A549 (cell line): ENCODE measurements around the gene KCNQ1. TPM values are rescaled to one million over a fixed set of nuclear protein-coding genes. Genes with fewer than 3 reads are reported as not detected.

Experiments
- ATAC-seq, 2 experiments: fragments of 200-7000 bp in 1 of 2; fragments of >200 bp in 1 of 2; cut with Nextera tagmentation in 1 of 2; cut with Tn5 transposase in 1 of 2; 3 replicates each; pipeline versions ENCODE4 v1.8.0 to v1.9.1; 2018 to 2020; ENCODE audit warnings: mild to moderate bottlenecking in 1 of 2, moderate library complexity in 1 of 2
- CTCF ChIA-PET: fragments of 300-600 bp; sonication (Branson Sonifier 250); formaldehyde crosslinking; extraction: SDS; loops from one replicate; lab custom pipeline; 2021; ENCODE audit warnings: antibody characterized with exemption, inconsistent platforms; lab: Yijun Ruan, JAX
- POLR2A ChIA-PET: fragments of 350-600 bp; formaldehyde crosslinking; extraction: SDS; loops from one replicate; lab custom pipeline; 2021; ENCODE audit warnings: antibody characterized with exemption, inconsistent platforms; lab: Yijun Ruan, JAX
- DNase-seq, 2 experiments: peaks; one replicate each; pipeline versions ENCODE4 v3.0.0 to v3.0.0-alpha.2; 2011 to 2016; ENCODE audit warnings: low read depth in 1 of 2, low spot score in 1 of 2
- FAIRE-seq: peaks from 2 replicates; lab custom pipeline; 2011; peaks lifted over from hg19 to GRCh38; lab: Jason Lieb, UNC
- H3K27ac ChIP-seq, 2 experiments: fragments of >200 bp; sonication (Bioruptor Twin); formaldehyde crosslinking; 3 replicates each; pipeline ENCODE4 v1.5.1; 2016 to 2017
- H3K4me1 ChIP-seq: fragments of >200 bp; sonication (Bioruptor Twin); formaldehyde crosslinking; 3 replicates; pipeline ENCODE4 v1.6.1; 2016
- H3K4me2 ChIP-seq: fragments of >200 bp; sonication (Bioruptor Twin); formaldehyde crosslinking; 3 replicates; pipeline ENCODE4 v1.6.1; 2016
- H3K4me3 ChIP-seq: fragments of >200 bp; sonication (Bioruptor Twin); formaldehyde crosslinking; 3 replicates; pipeline ENCODE4 v1.5.1; 2016
- H3K9me3 ChIP-seq: fragments of >200 bp; sonication (Bioruptor Twin); formaldehyde crosslinking; 3 replicates; pipeline ENCODE4 v1.6.1; 2016
- CHD4 ChIP-seq: fragments of 200-600 bp; sonication (generic); IDR thresholded peaks from 2 replicates; pipeline ENCODE4 v1.6.1; 2016; ENCODE audit warnings: antibody characterized with exemption, mild to moderate bottlenecking, borderline replicate concordance
- E2F6 ChIP-seq: IDR thresholded peaks from 2 replicates; pipeline ENCODE4 v1.6.1; 2012; ENCODE audit warnings: low read depth, borderline replicate concordance
- EHMT2 ChIP-seq: fragments of 200-600 bp; sonication (generic); IDR thresholded peaks from 2 replicates; pipeline ENCODE4 v1.6.1; 2016; ENCODE audit warnings: antibody characterized with exemption, low read depth, mild to moderate bottlenecking, moderate library complexity
- ELK1 ChIP-seq: fragments of 150-350 bp; IDR thresholded peaks from 2 replicates; pipeline ENCODE4 v1.6.1; 2014; ENCODE audit warnings: low read depth, mild to moderate bottlenecking, low read length
- EP300 ChIP-seq, 2 experiments: fragments of >200 bp; sonication (Bioruptor Twin); formaldehyde crosslinking; IDR thresholded peaks; 2 replicates in 1 of 2; 3 replicates in 1 of 2; pipeline ENCODE4 v1.6.1; 2016 to 2017
- FOXS1 ChIP-seq: fragments of 250-450 bp; sonication (Bioruptor Pico); IDR thresholded peaks from 2 replicates; pipeline ENCODE4 v1.5.0; 2020; ENCODE audit warnings: mild to moderate bottlenecking, moderate library complexity
- HOXB13 ChIP-seq: fragments of 250-450 bp; sonication (Bioruptor Pico); IDR thresholded peaks from 2 replicates; pipeline ENCODE4 v1.5.0; 2020; ENCODE audit warnings: low read depth, mild to moderate bottlenecking, moderate library complexity
- JUN ChIP-seq, 2 experiments: fragments of >200 bp; sonication (Bioruptor Twin); formaldehyde crosslinking; IDR thresholded peaks; 2 replicates in 1 of 2; 3 replicates in 1 of 2; pipeline ENCODE4 v1.6.1; 2016 to 2017
- KDM1A ChIP-seq: fragments of 200-600 bp; sonication (generic); IDR thresholded peaks from 2 replicates; pipeline ENCODE4 v1.6.1; 2016; ENCODE audit warnings: low read depth, mild to moderate bottlenecking
- KDM5A ChIP-seq: fragments of 200-600 bp; sonication (generic); IDR thresholded peaks from 2 replicates; pipeline ENCODE4 v1.6.1; 2016; ENCODE audit warnings: antibody characterized with exemption, mild to moderate bottlenecking
- PBX3 ChIP-seq: IDR thresholded peaks from 2 replicates; pipeline ENCODE4 v1.6.1; 2012
- POLR2AphosphoS2 ChIP-seq: conservative IDR thresholded peaks from 2 replicates; pipeline ENCODE4 v1.6.1; 2012; ENCODE audit warnings: low read length, improper control_type of control experiment, inconsistent platforms
- RAD21 ChIP-seq, 2 experiments: fragments of >200 bp in 1 of 2; sonication (Bioruptor Twin) in 1 of 2; formaldehyde crosslinking in 1 of 2; IDR thresholded peaks in 1 of 2; conservative IDR thresholded peaks in 1 of 2; 2 replicates in 1 of 2; 3 replicates in 1 of 2; pipeline ENCODE4 v1.6.1; 2012 to 2018; ENCODE audit warnings: inconsistent platforms in 1 of 2
- RCOR1 ChIP-seq: fragments of 150-350 bp; IDR thresholded peaks from 2 replicates; pipeline ENCODE4 v1.6.1; 2014; ENCODE audit warnings: antibody characterized with exemption, low read length, low read depth
- RFX5 ChIP-seq: fragments of 450-650 bp; IDR thresholded peaks from 2 replicates; pipeline ENCODE4 v1.7.1; 2014; ENCODE audit warnings: antibody characterized with exemption, mild to moderate bottlenecking, moderate library complexity
- RNF2 ChIP-seq: fragments of 200-600 bp; sonication (generic); IDR thresholded peaks from 2 replicates; pipeline ENCODE4 v1.6.1; 2016; ENCODE audit warnings: low read depth, mild to moderate bottlenecking, antibody characterized with exemption, moderate library complexity, borderline replicate concordance
- SREBF2 ChIP-seq: fragments of 450-650 bp; IDR thresholded peaks from 2 replicates; pipeline ENCODE4 v1.6.1; 2014; ENCODE audit warnings: mild to moderate bottlenecking, moderate library complexity
- ZC3H11A ChIP-seq: fragments of 450-650 bp; IDR thresholded peaks from 2 replicates; pipeline ENCODE4 v1.6.1; 2014; ENCODE audit warnings: antibody characterized with exemption, mild to moderate bottlenecking
- ZFP36 ChIP-seq: fragments of 450-650 bp; IDR thresholded peaks from 2 replicates; pipeline ENCODE4 v1.6.1; 2014; ENCODE audit warnings: borderline replicate concordance; ENCODE audit not compliant: partially characterized antibody
- ZSCAN20 ChIP-seq: fragments of 250-450 bp; sonication (Bioruptor Pico); IDR thresholded peaks from 2 replicates; pipeline ENCODE4 v1.8.0; 2022; ENCODE audit warnings: mild to moderate bottlenecking, moderate library complexity
- WGBS: methylation state at CpG from one replicate; pipeline ENCODE4 v1.1.6; 2017; ENCODE audit errors: missing lambda C conversion rate; 5-methylcytosine and 5-hydroxymethylcytosine counted together
- polyA plus RNA-seq, 4 experiments: library from polyadenylated mRNA; depleted of rRNA in 3 of 4; stranded (reverse); fragments of >200 nt; fragmentation: RNase III in 1 of 4; extraction: RNeasy Plus Mini Kit Qiagen cat#74134 plus additional on column Dnase treatment in 1 of 4; gene quantifications; 2 replicates in 3 of 4; 3 replicates in 1 of 4; pipeline ENCODE4 v1.2.3, GENCODE V29; 2011 to 2017

KCNQ1 gene
- polyA plus RNA-seq, 2 of the 4 experiments (the other 2 are of a cell fraction) = 0.14 to 0.17 TPM

GRCh38 chr11:2569731-2570210 is 125.0 kb downstream of the KCNQ1 start:
- ChIA-PET POLR2A (no interaction called here), CTCF (interaction anchor here (0.7 to 4.7 kb wide), 3 partner anchors 15 to 307 kb away, joined by 3 to 32 read pairs (median 6); no protein-coding TSS in a partner anchor)
- H3K27ac ChIP-seq = no peak overlapping the region
- H3K9me3 ChIP-seq = no peaks in the 10 kb centered on the region
- H3K4me1 ChIP-seq = no peaks in the 10 kb centered on the region
- TF ChIP-seq KDM1A (no peak), RNF2 (no peak), EHMT2 (no peak), POLR2AphosphoS2 (no peak), ZSCAN20 (no peak), KDM5A (no peak), HOXB13 (CRISPR knock-in tag) (no peak), ZFP36 (no peak), ZC3H11A (no peak), SREBF2 (no peak)
- ATAC-seq = no peak
- FAIRE-seq = no peak
- H3K4me3 ChIP-seq = no peak overlapping the region
- WGBS = 78% methylated on average over 7 of the region's 10 CpGs
- H3K4me2 ChIP-seq = no peak overlapping the region
- no peak for DNase-seq

- Histone ChIP-seq H3K9me3 (no peaks in the 10 kb centered on the region), H3K27ac (no peak overlapping the region), H3K4me1 (no peaks in the 10 kb centered on the region), H3K4me2 (no peak overlapping the region), H3K4me3 (no peak overlapping the region)
- POLR2A ChIA-PET = no interaction called here
- TF ChIP-seq EHMT2 (no peak), E2F6 (no peak), RFX5 (no peak), ZSCAN20 (no peak), JUN (IDR thresholded peaks at IDR 0.05) (no peak), CHD4 (no peak), FOXS1 (no peak), EP300 (IDR thresholded peaks at IDR 0.05) (no peak), PBX3 (no peak)
- FAIRE-seq = no peak
- ATAC-seq = no peak
- DNase-seq = no peak
- WGBS = 93% methylated on average over 14 of the region's 26 CpGs
- CTCF ChIA-PET = interaction anchor here (0.7 to 4.7 kb wide), 2 partner anchors 38 to 307 kb away, joined by 3 to 32 read pairs; no protein-coding TSS in a partner anchor
Measured at GRCh38 chr11:2570211-2570811, 125.5 kb downstream of the KCNQ1 start.

GRCh38 chr11:2570841-2571597 is 126.2 kb downstream of the KCNQ1 start:
- ChIA-PET CTCF (interaction anchor here (0.7 to 4.7 kb wide), 3 partner anchors 15 to 317 kb away, joined by 3 to 32 read pairs (median 3); no protein-coding TSS in a partner anchor), POLR2A (no interaction called here)
- DNase-seq (no peak), ATAC-seq (no peak), FAIRE-seq (no peak)
- Histone ChIP-seq H3K4me2 (no peak overlapping the region), H3K9me3 (no peaks in the 10 kb centered on the region), H3K4me3 (no peak overlapping the region), H3K27ac (no peak overlapping the region), H3K4me1 (no peaks in the 10 kb centered on the region)
- WGBS = 81% methylated on average over 15 of the region's 25 CpGs
- TF ChIP-seq ELK1 (no peak), SREBF2 (no peak), RCOR1 (no peak), EHMT2 (no peak), RAD21 (conservative IDR thresholded peaks at IDR 0.05 in 1 of 2, IDR thresholded peaks at IDR 0.05 in 1 of 2) (no peak)
